ENCODE measurements around the gene EDC4. TPM values are rescaled to one million over a fixed set of nuclear protein-coding genes. Genes with fewer than 3 reads are reported as not detected.

EDC4 gene
- total and polyA plus RNA-seq, 2 of the 13 experiments (the other 11 are each of a cell fraction or from before 2014, with no cell fraction given): 51.4 to 59.1 TPM

DNA sequence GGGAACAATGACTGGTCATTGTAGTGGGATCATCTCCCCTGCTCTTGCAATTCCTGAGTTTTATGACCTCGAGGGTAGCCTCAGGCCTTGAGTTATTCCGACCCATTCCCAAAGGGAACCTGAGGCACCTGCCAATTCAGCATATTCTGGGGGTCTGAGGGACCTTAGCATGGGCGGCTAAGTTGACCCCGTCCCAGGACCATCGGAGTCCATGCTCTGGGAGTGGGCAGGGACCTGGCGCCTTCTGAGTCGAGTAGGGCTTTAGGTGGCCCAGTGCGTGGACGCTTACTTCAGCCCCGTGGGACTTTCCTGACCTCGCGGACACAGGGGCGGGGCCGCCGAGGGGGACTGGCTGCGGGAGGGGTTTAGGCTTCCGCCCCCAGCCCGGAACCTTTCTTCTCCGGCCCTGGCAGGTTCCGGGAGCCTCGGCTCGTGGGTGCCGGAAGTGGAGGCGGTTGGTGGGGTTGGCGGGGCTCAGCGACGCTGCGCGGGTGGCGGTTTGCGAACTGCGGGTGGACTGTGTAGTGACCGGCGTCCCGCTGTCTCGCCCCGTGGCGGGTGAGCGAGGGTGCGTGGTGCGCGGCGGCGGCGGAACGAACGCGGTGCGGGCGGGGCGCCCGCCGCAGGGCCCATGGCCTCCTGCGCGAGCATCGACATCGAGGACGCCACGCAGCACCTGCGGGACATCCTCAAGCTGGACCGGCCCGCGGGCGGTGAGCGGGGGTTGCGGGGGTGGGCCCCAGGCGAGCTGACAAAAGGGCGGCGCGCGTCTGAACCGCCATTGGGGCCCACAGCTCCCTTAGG lies at the start of gene EDC4 (continued):
- TF ChIP-seq, protein P1, sequence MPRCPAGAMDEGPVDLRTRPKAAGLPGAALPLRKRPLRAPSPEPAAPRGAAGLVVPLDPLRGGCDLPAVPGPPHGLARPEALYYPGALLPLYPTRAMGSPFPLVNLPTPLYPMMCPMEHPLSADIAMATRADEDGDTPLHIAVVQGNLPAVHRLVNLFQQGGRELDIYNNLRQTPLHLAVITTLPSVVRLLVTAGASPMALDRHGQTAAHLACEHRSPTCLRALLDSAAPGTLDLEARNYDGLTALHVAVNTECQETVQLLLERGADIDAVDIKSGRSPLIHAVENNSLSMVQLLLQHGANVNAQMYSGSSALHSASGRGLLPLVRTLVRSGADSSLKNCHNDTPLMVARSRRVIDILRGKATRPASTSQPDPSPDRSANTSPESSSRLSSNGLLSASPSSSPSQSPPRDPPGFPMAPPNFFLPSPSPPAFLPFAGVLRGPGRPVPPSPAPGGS (CRISPR knock-in tag; IDR thresholded peaks at IDR 0.05): peak; percentile 96
- TF ChIP-seq ZNF720 (CRISPR knock-in tag; IDR thresholded peaks at IDR 0.05) (0 out of 2 replicates have a peak, but pooled peaks have one; percentile 82), MYC (CRISPR knock-in tag; IDR thresholded peaks at IDR 0.05; ENCODE audit: borderline replicate concordance) (peak; percentile 87), PTBP1 (IDR thresholded peaks at IDR 0.05; ENCODE audit: low read depth, low read length, poor library complexity, severe bottlenecking) (peak; percentile 97), ZNF549 (CRISPR knock-in tag; IDR thresholded peaks at IDR 0.05) (no peak), SAP130 (CRISPR knock-in tag; IDR thresholded peaks at IDR 0.05; ENCODE audit: low read depth) (peak; percentile 97), ZNF615 (CRISPR knock-in tag; IDR thresholded peaks at IDR 0.05; ENCODE audit: borderline replicate concordance) (0 out of 2 replicates have a peak, but pooled peaks have one; percentile 37), EHMT2 (IDR thresholded peaks at IDR 0.05; ENCODE audit: borderline replicate concordance, low read depth, low read length) (no peak), KAT7 (CRISPR knock-in tag; IDR thresholded peaks at IDR 0.05; ENCODE audit: borderline replicate concordance) (peak; percentile 95; the same call in 1 of the 2 replicates), NR2C2 (CRISPR knock-in tag; IDR thresholded peaks at IDR 0.05; ENCODE audit: borderline replicate concordance) (peak; percentile 90), HIVEP1 (CRISPR knock-in tag; IDR thresholded peaks at IDR 0.05) (no peak), ZC3H13 (CRISPR knock-in tag; IDR thresholded peaks at IDR 0.05) (peak; percentile 96), ZNF672 (CRISPR knock-in tag; IDR thresholded peaks at IDR 0.05) (0 out of 2 replicates have a peak, but pooled peaks have one; percentile 64)
- TF ChIP-seq, protein P2, sequence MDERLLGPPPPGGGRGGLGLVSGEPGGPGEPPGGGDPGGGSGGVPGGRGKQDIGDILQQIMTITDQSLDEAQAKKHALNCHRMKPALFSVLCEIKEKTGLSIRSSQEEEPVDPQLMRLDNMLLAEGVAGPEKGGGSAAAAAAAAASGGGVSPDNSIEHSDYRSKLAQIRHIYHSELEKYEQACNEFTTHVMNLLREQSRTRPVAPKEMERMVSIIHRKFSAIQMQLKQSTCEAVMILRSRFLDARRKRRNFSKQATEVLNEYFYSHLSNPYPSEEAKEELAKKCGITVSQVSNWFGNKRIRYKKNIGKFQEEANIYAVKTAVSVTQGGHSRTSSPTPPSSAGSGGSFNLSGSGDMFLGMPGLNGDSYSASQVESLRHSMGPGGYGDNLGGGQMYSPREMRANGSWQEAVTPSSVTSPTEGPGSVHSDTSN (CRISPR knock-in tag; IDR thresholded peaks at IDR 0.05): 0 out of 2 replicates have a peak, but pooled peaks have one; percentile 7
- TF ChIP-seq, protein P3, sequence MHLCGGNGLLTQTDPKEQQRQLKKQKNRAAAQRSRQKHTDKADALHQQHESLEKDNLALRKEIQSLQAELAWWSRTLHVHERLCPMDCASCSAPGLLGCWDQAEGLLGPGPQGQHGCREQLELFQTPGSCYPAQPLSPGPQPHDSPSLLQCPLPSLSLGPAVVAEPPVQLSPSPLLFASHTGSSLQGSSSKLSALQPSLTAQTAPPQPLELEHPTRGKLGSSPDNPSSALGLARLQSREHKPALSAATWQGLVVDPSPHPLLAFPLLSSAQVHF (CRISPR knock-in tag; IDR thresholded peaks at IDR 0.05): peak; percentile 94
- TF ChIP-seq, protein P4, sequence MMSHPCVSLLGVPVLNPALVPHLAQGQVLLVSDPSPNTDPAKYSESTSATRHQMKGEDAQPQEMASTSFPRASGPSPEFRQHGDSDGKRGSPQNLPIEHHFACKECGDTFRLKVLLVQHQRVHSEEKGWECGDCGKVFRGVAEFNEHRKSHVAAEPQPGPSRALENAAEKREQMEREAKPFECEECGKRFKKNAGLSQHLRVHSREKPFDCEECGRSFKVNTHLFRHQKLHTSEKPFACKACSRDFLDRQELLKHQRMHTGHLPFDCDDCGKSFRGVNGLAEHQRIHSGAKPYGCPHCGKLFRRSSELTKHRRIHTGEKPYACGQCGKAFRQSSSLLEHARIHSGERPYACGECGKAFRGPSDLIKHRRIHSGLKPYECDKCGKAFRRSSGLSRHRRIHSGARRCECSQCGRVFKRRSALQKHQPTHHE (CRISPR knock-in tag; IDR thresholded peaks at IDR 0.05; ENCODE audit: borderline replicate concordance): no peak
- TF ChIP-seq, protein P5, sequence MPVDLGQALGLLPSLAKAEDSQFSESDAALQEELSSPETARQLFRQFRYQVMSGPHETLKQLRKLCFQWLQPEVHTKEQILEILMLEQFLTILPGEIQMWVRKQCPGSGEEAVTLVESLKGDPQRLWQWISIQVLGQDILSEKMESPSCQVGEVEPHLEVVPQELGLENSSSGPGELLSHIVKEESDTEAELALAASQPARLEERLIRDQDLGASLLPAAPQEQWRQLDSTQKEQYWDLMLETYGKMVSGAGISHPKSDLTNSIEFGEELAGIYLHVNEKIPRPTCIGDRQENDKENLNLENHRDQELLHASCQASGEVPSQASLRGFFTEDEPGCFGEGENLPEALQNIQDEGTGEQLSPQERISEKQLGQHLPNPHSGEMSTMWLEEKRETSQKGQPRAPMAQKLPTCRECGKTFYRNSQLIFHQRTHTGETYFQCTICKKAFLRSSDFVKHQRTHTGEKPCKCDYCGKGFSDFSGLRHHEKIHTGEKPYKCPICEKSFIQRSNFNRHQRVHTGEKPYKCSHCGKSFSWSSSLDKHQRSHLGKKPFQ (CRISPR knock-in tag; IDR thresholded peaks at IDR 0.05; ENCODE audit: insufficient replicate concordance): no peak
- TF ChIP-seq, protein P6, sequence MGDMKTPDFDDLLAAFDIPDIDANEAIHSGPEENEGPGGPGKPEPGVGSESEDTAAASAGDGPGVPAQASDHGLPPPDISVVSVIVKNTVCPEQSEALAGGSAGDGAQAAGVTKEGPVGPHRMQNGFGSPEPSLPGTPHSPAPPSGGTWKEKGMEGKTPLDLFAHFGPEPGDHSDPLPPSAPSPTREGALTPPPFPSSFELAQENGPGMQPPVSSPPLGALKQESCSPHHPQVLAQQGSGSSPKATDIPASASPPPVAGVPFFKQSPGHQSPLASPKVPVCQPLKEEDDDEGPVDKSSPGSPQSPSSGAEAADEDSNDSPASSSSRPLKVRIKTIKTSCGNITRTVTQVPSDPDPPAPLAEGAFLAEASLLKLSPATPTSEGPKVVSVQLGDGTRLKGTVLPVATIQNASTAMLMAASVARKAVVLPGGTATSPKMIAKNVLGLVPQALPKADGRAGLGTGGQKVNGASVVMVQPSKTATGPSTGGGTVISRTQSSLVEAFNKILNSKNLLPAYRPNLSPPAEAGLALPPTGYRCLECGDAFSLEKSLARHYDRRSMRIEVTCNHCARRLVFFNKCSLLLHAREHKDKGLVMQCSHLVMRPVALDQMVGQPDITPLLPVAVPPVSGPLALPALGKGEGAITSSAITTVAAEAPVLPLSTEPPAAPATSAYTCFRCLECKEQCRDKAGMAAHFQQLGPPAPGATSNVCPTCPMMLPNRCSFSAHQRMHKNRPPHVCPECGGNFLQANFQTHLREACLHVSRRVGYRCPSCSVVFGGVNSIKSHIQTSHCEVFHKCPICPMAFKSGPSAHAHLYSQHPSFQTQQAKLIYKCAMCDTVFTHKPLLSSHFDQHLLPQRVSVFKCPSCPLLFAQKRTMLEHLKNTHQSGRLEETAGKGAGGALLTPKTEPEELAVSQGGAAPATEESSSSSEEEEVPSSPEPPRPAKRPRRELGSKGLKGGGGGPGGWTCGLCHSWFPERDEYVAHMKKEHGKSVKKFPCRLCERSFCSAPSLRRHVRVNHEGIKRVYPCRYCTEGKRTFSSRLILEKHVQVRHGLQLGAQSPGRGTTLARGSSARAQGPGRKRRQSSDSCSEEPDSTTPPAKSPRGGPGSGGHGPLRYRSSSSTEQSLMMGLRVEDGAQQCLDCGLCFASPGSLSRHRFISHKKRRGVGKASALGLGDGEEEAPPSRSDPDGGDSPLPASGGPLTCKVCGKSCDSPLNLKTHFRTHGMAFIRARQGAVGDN (CRISPR knock-in tag; IDR thresholded peaks at IDR 0.05): peak; percentile 97
